Upper lobe of right lung (tissue), 1 donor: ENCODE results near the gene PAX6. TPM values are rescaled to one million over a fixed set of nuclear protein-coding genes. Genes with fewer than 3 reads are reported as not detected.

Source experiments
- ATAC-seq: fragments of 200-7000 bp; cut with Tn5 transposase; one replicate; pipeline ENCODE4 v1.9.1; 2020; ENCODE audit warnings: mild to moderate bottlenecking, moderate library complexity
- DNase-seq: peaks from one replicate; pipeline ENCODE4 v3.0.0-alpha.2; 2020
- H3K27ac ChIP-seq: fragments of 200-600 bp; one replicate; pipeline ENCODE4 v1.8.0; 2022
- H3K27me3 ChIP-seq: fragments of 200-600 bp; one replicate; pipeline ENCODE4 v1.8.0; 2022; ENCODE audit warnings: mild to moderate bottlenecking
- H3K36me3 ChIP-seq: fragments of 200-600 bp; one replicate; pipeline ENCODE4 v1.8.0; 2022
- H3K4me1 ChIP-seq: fragments of 200-600 bp; one replicate; pipeline ENCODE4 v1.8.0; 2022
- H3K4me3 ChIP-seq: fragments of 200-600 bp; one replicate; pipeline ENCODE4 v1.8.0; 2022; ENCODE audit warnings: mild to moderate bottlenecking
- H3K9me3 ChIP-seq: fragments of 200-600 bp; one replicate; pipeline ENCODE4 v1.8.0; 2022
- CTCF ChIP-seq: fragments of 200-600 bp; IDR thresholded peaks from one replicate; pipeline ENCODE4 v1.8.0; 2022; ENCODE audit warnings: antibody characterized with exemption
- intact Hi-C: fragments of 100-400 bp; cut with DNase I; formaldehyde crosslinking; loops from one replicate; pipeline ENCODE4 v1.11.0; 2022
- total RNA-seq: library from RNA; stranded (reverse); fragmentation: NEBNext Ultra II Directional; extraction: Animal tissue kit (Norgen Biotek cat#: 25700); gene quantifications from one replicate; pipeline ENCODE4 v1.2.1, GENCODE V29; 2021
- donor health status: DM: no; HTN: yes; CAD: no; lungs with severe emphysema.

The PAX6 gene
- total RNA-seq, 1 donor from 2014 or later = not detected

GRCh38 chr11:31824332-31824878, 13.3 kb upstream of the PAX6 start:
- peaks cover 100% of the 10 kb centered on the region for H3K27me3 ChIP-seq
- H3K4me1 ChIP-seq = no peaks in the 10 kb centered on the region
- no peaks in the 10 kb centered on the region for H3K9me3 ChIP-seq
- ATAC-seq = no peak
- intact Hi-C loops = no loop called here
- H3K36me3 ChIP-seq = no peaks in the 10 kb centered on the region
- H3K4me3 ChIP-seq = no peak overlapping the region
- H3K27ac ChIP-seq = no peak overlapping the region
- TF ChIP-seq CTCF = no peak
- DNase-seq = no peak

GRCh38 chr11:31823644-31824331, 12.7 kb upstream of the PAX6 start:
- peaks cover 100% of the 10 kb centered on the region for H3K27me3 ChIP-seq
- no peak for TF ChIP-seq CTCF
- H3K9me3 ChIP-seq = no peaks in the 10 kb centered on the region
- intact Hi-C loops = no loop called here
- DNase-seq (no peak), ATAC-seq (no peak)
- no peaks in the 10 kb centered on the region for H3K4me1 ChIP-seq
- H3K27ac ChIP-seq = no peak overlapping the region
- no peaks in the 10 kb centered on the region for H3K36me3 ChIP-seq
- no peak overlapping the region for H3K4me3 ChIP-seq

DNA sequence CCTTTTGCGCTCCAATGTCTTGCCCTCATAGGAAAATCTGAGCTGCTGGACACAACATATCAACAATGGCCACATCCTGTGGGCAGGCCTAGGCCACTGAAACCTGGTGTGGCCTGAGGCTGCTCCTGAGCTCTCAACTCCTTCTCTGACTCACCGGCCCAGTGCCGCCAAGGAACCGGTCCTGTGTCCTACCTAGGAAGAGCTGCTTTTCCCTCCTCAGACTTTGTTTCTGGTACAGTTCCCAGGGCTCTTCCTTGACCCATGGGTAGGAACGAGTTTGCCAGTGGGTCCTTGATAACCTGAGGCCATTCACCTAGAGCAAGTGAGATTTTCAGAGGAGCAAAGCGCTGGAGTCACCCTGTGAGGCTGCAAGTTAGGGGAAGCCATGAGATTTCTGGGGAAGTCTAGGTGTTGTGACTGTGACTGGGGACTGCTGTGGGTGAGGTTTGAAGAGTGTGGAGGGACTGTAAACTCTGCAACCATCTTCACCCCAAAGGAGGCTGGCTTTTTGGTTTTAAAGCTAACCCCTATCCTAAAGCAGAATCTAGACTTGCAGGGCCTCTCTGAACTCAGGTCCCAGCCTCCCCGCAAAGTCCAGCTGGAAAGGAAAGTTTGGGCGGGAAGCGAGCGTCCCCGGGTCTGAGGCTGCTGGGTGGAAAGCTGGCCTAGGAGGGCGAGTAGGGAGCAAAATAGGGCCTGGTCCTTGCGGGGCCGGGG, 12.0 kb upstream of the PAX6 start:
- no peak for TF ChIP-seq CTCF
- Histone ChIP-seq H3K4me1 (no peaks in the 10 kb centered on the region), H3K9me3 (no peaks in the 10 kb centered on the region), H3K36me3 (no peaks in the 10 kb centered on the region), H3K27me3 (peaks cover 100% of the 10 kb centered on the region), H3K4me3 (no peak overlapping the region), H3K27ac (no peak overlapping the region)
- no peak for DNase-seq
- intact Hi-C loops = no loop called here
- ATAC-seq = no peak

DNA sequence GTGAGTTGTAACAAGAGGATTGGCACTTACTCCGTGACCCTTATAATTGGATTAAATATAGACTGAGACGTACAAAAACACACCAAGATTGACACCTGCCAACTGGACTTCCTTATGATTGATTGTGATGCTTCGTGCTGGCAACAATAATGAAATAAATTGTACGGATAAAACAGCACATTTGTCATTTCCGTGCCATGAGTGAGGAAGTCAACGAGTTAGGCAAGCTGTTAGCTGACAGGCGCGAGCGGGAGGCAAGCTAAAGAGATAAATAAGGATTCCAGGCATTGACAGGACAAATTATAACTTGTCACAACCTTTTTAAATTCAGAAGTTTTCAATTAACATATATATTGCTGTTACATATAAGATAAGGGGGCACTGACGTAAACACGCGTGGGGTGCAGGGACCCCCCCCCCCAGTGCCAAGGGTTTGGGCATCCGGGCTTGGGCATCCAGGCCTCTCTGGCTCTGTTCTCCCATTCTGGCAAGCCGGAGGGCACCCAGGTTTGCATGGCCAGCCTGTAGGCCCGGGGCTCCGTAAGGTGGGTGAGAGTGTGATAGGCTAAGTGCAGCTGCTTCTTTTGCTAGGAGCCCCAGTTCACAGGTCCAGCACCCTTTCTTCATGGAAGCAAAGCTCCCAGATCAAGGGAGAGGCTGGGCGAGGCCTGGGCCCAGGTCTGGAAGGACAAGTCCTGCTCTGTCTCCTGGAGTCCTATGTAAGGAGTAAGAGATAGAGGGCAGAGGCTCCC, 11.2 kb upstream of the PAX6 start:
- H3K4me3 ChIP-seq = no peak overlapping the region
- peaks cover 4% of the 10 kb centered on the region for H3K4me1 ChIP-seq
- no peak overlapping the region for H3K27ac ChIP-seq
- peaks cover 100% of the 10 kb centered on the region for H3K27me3 ChIP-seq
- intact Hi-C loops = no loop called here
- H3K9me3 ChIP-seq = no peaks in the 10 kb centered on the region
- no peaks in the 10 kb centered on the region for H3K36me3 ChIP-seq
- no peak for TF ChIP-seq CTCF
- DNase-seq = no peak
- no peak for ATAC-seq

GRCh38 chr11:31821766-31822165, 10.6 kb upstream of the PAX6 start:
- Histone ChIP-seq H3K9me3 (no peaks in the 10 kb centered on the region), H3K36me3 (no peaks in the 10 kb centered on the region), H3K27me3 (peaks cover 100% of the 10 kb centered on the region), H3K4me3 (no peak overlapping the region), H3K27ac (no peak overlapping the region), H3K4me1 (peaks cover 9% of the 10 kb centered on the region)
- no peak for TF ChIP-seq CTCF
- DNase-seq = no peak
- ATAC-seq = no peak
- intact Hi-C loops = no loop called here
